ENCODE measurements around the gene ZNF488.

Gene ZNF488

DNA sequence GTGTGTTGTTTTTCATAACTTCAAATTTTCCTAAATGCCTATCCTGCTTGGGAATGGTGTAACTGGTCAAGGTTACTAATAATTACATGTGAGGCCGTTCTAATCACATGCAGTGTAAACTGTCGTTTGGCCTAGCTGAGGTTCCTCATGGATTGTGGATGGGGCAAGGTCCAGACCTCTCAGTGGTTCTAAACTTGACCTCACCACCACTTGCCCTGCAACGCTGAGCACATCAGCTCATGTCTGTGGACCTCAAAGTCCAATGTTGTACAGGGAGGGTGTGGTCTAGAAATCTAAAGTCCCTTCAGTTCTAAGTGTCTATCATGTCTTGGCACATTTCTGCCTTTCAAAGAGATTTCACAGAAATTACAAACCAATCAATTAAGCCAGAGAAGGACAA is 20.3 kb downstream of the ZNF488 start:
- TF ChIP-seq CTCF (IDR thresholded peaks at IDR 0.05; ENCODE audit: low read depth, low read length), result no peak
- in situ Hi-C loops (cut with HindIII; ENCODE audit: low sequenced_read_pairs), result no loop called here
- no peak overlapping the region for H3K4me3 ChIP-seq (ENCODE audit: low read depth, low read length)
- DNase-seq (ENCODE audit: low read depth, low spot score), result no peak

DNA sequence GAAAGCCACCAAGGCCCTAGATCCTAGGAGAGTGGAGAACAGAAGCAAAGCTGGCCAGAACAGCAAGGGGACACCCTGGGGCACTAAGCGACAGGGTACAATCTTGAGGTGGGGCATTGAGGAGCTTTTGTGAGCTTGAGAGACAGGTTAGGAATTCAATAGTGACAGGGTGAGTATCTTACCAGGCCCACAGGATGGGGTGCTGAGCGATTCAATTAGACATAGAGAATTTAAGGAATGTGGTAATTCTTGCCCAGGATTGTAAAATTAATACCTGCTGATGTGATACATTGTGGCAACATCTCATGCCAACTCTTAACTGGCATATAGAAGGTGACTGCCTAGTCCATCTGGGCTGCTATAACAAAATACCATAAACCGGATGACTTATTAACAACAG is 21.9 kb downstream of the ZNF488 start:
- in situ Hi-C loops (cut with HindIII; ENCODE audit: low sequenced_read_pairs), result no loop called here
- no peak for DNase-seq (ENCODE audit: low read depth, low spot score)
- TF ChIP-seq CTCF (IDR thresholded peaks at IDR 0.05; ENCODE audit: low read depth, low read length), result no peak

GRCh38 chr10:47361293-47361692 is 22.8 kb downstream of the ZNF488 start:
- in situ Hi-C loops (cut with HindIII; ENCODE audit: low sequenced_read_pairs), result no loop called here
- peak; percentile 92 for TF ChIP-seq CTCF (IDR thresholded peaks at IDR 0.05; ENCODE audit: low read depth, low read length)
- DNase-seq (ENCODE audit: low read depth, low spot score), result peak; percentile 24
- H3K4me3 ChIP-seq (ENCODE audit: low read depth, low read length), result no peak overlapping the region

More for the DNA sequence above, 21.9 kb downstream of the ZNF488 start:
- no peak overlapping the region for H3K4me3 ChIP-seq (ENCODE audit: low read depth, low read length)

- in situ Hi-C loops (cut with HindIII; ENCODE audit: low sequenced_read_pairs), result no loop called here
- no peak for DNase-seq (ENCODE audit: low read depth, low spot score)
- no peak overlapping the region for H3K4me3 ChIP-seq (ENCODE audit: low read depth, low read length)
- peak; percentile 0 for TF ChIP-seq CTCF (IDR thresholded peaks at IDR 0.05; ENCODE audit: low read depth, low read length)
Observed at GRCh38 chr10:47360419-47361040, 23.6 kb downstream of the ZNF488 start.

DNA sequence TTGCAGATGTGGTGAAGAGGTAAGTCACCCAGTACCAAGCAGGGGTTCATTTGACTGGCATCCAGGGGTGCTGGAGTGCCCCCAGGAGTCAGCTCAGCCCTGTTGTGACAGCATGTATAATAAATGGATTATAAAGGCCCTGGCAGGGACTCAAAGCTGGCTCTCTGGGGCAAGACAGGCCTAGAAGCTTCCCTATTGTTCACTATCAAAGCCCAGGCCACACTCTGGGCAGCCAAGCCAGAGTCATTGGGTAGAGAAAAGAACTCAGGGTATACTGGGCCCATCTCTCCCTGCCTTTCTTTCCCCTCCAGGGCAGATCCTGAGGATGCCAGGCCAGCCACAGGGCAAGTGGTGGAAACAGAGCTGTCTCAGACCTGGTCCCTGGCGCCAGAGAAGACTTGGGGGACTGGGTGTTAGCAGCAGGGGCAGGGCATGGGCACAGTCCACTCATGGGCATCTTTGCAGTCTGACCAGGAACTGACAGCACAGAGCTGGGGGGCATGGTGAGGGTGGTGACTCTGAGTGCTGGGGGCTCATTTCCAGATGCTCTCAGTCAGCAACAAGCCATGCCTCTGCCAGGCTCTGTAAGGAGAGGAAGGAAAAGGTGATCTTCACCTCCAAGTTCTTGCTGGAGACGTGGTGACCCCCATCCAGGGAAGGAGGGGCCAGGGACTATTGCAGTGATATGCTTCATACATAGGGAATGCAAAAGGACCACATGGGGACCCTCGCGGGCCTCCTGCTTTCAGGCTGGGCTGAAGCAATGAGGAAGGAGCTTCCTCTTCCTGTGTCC is 24.3 kb downstream of the ZNF488 start:
- no peak for DNase-seq (ENCODE audit: low read depth, low spot score)
- no peak for TF ChIP-seq CTCF (IDR thresholded peaks at IDR 0.05; ENCODE audit: low read depth, low read length)
- no peak overlapping the region for H3K4me3 ChIP-seq (ENCODE audit: low read depth, low read length)
- in situ Hi-C loops (cut with HindIII; ENCODE audit: low sequenced_read_pairs), result no loop called here

- TF ChIP-seq CTCF (IDR thresholded peaks at IDR 0.05; ENCODE audit: low read depth, low read length), result no peak
- in situ Hi-C loops (cut with HindIII; ENCODE audit: low sequenced_read_pairs), result no loop called here
- H3K4me3 ChIP-seq (ENCODE audit: low read depth, low read length), result no peak overlapping the region
- no peak for DNase-seq (ENCODE audit: low read depth, low spot score)
Observed at GRCh38 chr10:47359101-47359500, 25.0 kb downstream of the ZNF488 start.

Measured in astrocyte of the spinal cord (primary cell).